IPS-20b (cell line): ENCODE data around the gene EPHA2.

ENCODE experiments used
- H3K27ac ChIP-seq: one replicate; pipeline ENCODE4 v1.5.1; 2013; ENCODE audit warnings: low read length
- H3K27me3 ChIP-seq: 2 replicates; pipeline ENCODE4 v1.6.1; 2013; ENCODE audit warnings: mild to moderate bottlenecking, low read length, inconsistent platforms; ENCODE audit not compliant: insufficient read depth
- H3K36me3 ChIP-seq: 2 replicates; pipeline ENCODE4 v1.6.1; 2013; ENCODE audit warnings: low read depth, mild to moderate bottlenecking, inconsistent platforms, low read length, moderate library complexity; ENCODE audit not compliant: insufficient read depth
- H3K4me1 ChIP-seq: 2 replicates; pipeline ENCODE4 v1.6.1; 2013; ENCODE audit warnings: mild to moderate bottlenecking, control low read depth, inconsistent platforms, low read length, moderate library complexity; ENCODE audit not compliant: insufficient read depth
- H3K4me3 ChIP-seq: 2 replicates; pipeline ENCODE4 v1.5.1; 2013; ENCODE audit warnings: mild to moderate bottlenecking, low read length, inconsistent platforms
- H3K9ac ChIP-seq: 2 replicates; pipeline ENCODE4 v1.6.1; 2013; ENCODE audit warnings: low read depth, mild to moderate bottlenecking, inconsistent platforms, low read length, moderate library complexity
- H3K9me3 ChIP-seq: 2 replicates; pipeline ENCODE4 v1.6.1; 2013; ENCODE audit warnings: mild to moderate bottlenecking, low read depth, low read length, inconsistent platforms; ENCODE audit not compliant: insufficient read depth

The EPHA2 gene

GRCh38 chr1:16145662-16146278 is 10.1 kb downstream of the EPHA2 start:
- Histone ChIP-seq H3K36me3 (peaks cover 78% of the 10 kb centered on the region), H3K4me1 (peaks cover 41% of the 10 kb centered on the region), H3K9ac (peak overlapping the region; percentile 57; the same call in 1 of the 2 replicates)

GRCh38 chr1:16145030-16145661 is 10.7 kb downstream of the EPHA2 start:
- H3K27me3 ChIP-seq, result no peaks in the 10 kb centered on the region
- peaks cover 75% of the 10 kb centered on the region for H3K36me3 ChIP-seq
- H3K4me1 ChIP-seq, result peaks cover 45% of the 10 kb centered on the region
- H3K9me3 ChIP-seq, result no peaks in the 10 kb centered on the region
- no peak overlapping the region; the same call in 1 of the 2 replicates for H3K4me3 ChIP-seq
- peak overlapping the region; percentile 57; the same call in 1 of the 2 replicates for H3K9ac ChIP-seq
- peak overlapping the region; percentile 19 for H3K27ac ChIP-seq

More at GRCh38 chr1:16145662-16146278, 10.1 kb downstream of the EPHA2 start:
- no peaks in the 10 kb centered on the region for H3K9me3 ChIP-seq
- H3K27me3 ChIP-seq, result no peaks in the 10 kb centered on the region
- H3K4me3 ChIP-seq, result peak overlapping the region; percentile 53
- peak overlapping the region; percentile 19 for H3K27ac ChIP-seq

- Histone ChIP-seq H3K4me1 (peaks cover 50% of the 10 kb centered on the region), H3K9me3 (no peaks in the 10 kb centered on the region), H3K27me3 (no peaks in the 10 kb centered on the region), H3K9ac (peak overlapping the region; percentile 57; the same call in 1 of the 2 replicates), H3K27ac (peak overlapping the region; percentile 19), H3K4me3 (no peak overlapping the region; the same call in 1 of the 2 replicates), H3K36me3 (peaks cover 72% of the 10 kb centered on the region)
Measured at GRCh38 chr1:16144325-16145029, 11.4 kb downstream of the EPHA2 start.

- Histone ChIP-seq H3K4me1 (peaks cover 50% of the 10 kb centered on the region), H3K27ac (no peak overlapping the region)
Measured at GRCh38 chr1:16143566-16144324, 12.1 kb downstream of the EPHA2 start.

GRCh38 chr1:16143005-16143565 is 12.8 kb downstream of the EPHA2 start:
- H3K27me3 ChIP-seq, result no peaks in the 10 kb centered on the region
- H3K36me3 ChIP-seq, result peaks cover 67% of the 10 kb centered on the region
- H3K4me3 ChIP-seq, result no peak overlapping the region
- peaks cover 50% of the 10 kb centered on the region for H3K4me1 ChIP-seq
- H3K9me3 ChIP-seq, result no peaks in the 10 kb centered on the region
- H3K27ac ChIP-seq, result no peak overlapping the region
- no peak overlapping the region for H3K9ac ChIP-seq

More at GRCh38 chr1:16143566-16144324, 12.1 kb downstream of the EPHA2 start:
- Histone ChIP-seq H3K9ac (no peak overlapping the region), H3K9me3 (no peaks in the 10 kb centered on the region), H3K27me3 (no peaks in the 10 kb centered on the region), H3K36me3 (peaks cover 67% of the 10 kb centered on the region), H3K4me3 (no peak overlapping the region)

GRCh38 chr1:16142383-16142995 is 13.4 kb downstream of the EPHA2 start:
- Histone ChIP-seq H3K9me3 (no peaks in the 10 kb centered on the region), H3K27me3 (no peaks in the 10 kb centered on the region), H3K4me1 (peaks cover 48% of the 10 kb centered on the region), H3K9ac (no peak overlapping the region), H3K36me3 (peaks cover 67% of the 10 kb centered on the region), H3K4me3 (no peak overlapping the region), H3K27ac (no peak overlapping the region)

- H3K27me3 ChIP-seq, result no peaks in the 10 kb centered on the region
- H3K27ac ChIP-seq, result no peak overlapping the region
- peaks cover 66% of the 10 kb centered on the region for H3K36me3 ChIP-seq
- no peak overlapping the region for H3K9ac ChIP-seq
- H3K4me1 ChIP-seq, result peaks cover 41% of the 10 kb centered on the region
- no peak overlapping the region for H3K4me3 ChIP-seq
- H3K9me3 ChIP-seq, result no peaks in the 10 kb centered on the region
Measured at GRCh38 chr1:16141573-16142336, 14.1 kb downstream of the EPHA2 start.

GRCh38 chr1:16140068-16140596 is 15.7 kb downstream of the EPHA2 start:
- H3K4me3 ChIP-seq, result no peak overlapping the region

GRCh38 chr1:16139473-16139962 is 16.4 kb downstream of the EPHA2 start:
- H3K9ac ChIP-seq, result no peak overlapping the region
- no peak overlapping the region for H3K27ac ChIP-seq
- peaks cover 20% of the 10 kb centered on the region for H3K4me1 ChIP-seq
- no peaks in the 10 kb centered on the region for H3K9me3 ChIP-seq
- no peaks in the 10 kb centered on the region for H3K27me3 ChIP-seq
- H3K36me3 ChIP-seq, result peaks cover 76% of the 10 kb centered on the region
- no peak overlapping the region for H3K4me3 ChIP-seq

More at GRCh38 chr1:16140068-16140596, 15.7 kb downstream of the EPHA2 start:
- Histone ChIP-seq H3K9me3 (no peaks in the 10 kb centered on the region), H3K4me1 (peaks cover 26% of the 10 kb centered on the region), H3K36me3 (peaks cover 73% of the 10 kb centered on the region), H3K27me3 (no peaks in the 10 kb centered on the region), H3K9ac (no peak overlapping the region), H3K27ac (no peak overlapping the region)

- no peak overlapping the region for H3K27ac ChIP-seq
- no peak overlapping the region for H3K4me3 ChIP-seq
- H3K36me3 ChIP-seq, result peaks cover 76% of the 10 kb centered on the region
- H3K27me3 ChIP-seq, result no peaks in the 10 kb centered on the region
- peaks cover 16% of the 10 kb centered on the region for H3K4me1 ChIP-seq
- H3K9me3 ChIP-seq, result no peaks in the 10 kb centered on the region
- H3K9ac ChIP-seq, result no peak overlapping the region
Measured at GRCh38 chr1:16138772-16139221, 17.1 kb downstream of the EPHA2 start.
